ENCODE measurements around the gene TUBGCP2.

TUBGCP2 gene

GRCh38 chr10:133229265-133230043 lies 79.2 kb downstream of the TUBGCP2 start:
- DNase-seq (ENCODE audit: low read depth, low spot score), result no peak
